ENCODE data around the gene GBA2.
A peak's percentile ranks its signal among the peaks of the same experiment; 100 is the strongest.

Gene GBA2

GRCh38 chr9:35737143-35737542 is 11.9 kb downstream of the GBA2 start:
- DNase-seq (ENCODE audit: low spot score) = no peak
- TF ChIP-seq, protein P1, sequence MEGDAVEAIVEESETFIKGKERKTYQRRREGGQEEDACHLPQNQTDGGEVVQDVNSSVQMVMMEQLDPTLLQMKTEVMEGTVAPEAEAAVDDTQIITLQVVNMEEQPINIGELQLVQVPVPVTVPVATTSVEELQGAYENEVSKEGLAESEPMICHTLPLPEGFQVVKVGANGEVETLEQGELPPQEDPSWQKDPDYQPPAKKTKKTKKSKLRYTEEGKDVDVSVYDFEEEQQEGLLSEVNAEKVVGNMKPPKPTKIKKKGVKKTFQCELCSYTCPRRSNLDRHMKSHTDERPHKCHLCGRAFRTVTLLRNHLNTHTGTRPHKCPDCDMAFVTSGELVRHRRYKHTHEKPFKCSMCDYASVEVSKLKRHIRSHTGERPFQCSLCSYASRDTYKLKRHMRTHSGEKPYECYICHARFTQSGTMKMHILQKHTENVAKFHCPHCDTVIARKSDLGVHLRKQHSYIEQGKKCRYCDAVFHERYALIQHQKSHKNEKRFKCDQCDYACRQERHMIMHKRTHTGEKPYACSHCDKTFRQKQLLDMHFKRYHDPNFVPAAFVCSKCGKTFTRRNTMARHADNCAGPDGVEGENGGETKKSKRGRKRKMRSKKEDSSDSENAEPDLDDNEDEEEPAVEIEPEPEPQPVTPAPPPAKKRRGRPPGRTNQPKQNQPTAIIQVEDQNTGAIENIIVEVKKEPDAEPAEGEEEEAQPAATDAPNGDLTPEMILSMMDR (IDR thresholded peaks at IDR 0.05; ENCODE audit: borderline replicate concordance, control extremely low read depth, extremely low read depth, insufficient read depth, missing control alignments) = no peak
- in situ Hi-C loops (cut with MboI; ENCODE audit: low sequenced_read_pairs, unreplicated experiment) = no loop called here

GRCh38 chr9:35736201-35736633 is 12.8 kb downstream of the GBA2 start:
- DNase-seq (ENCODE audit: low spot score) = peak; percentile 79
- TF ChIP-seq, protein P1 (IDR thresholded peaks at IDR 0.05; ENCODE audit: borderline replicate concordance, control extremely low read depth, extremely low read depth, insufficient read depth, missing control alignments) = peak; percentile 93
- in situ Hi-C loops (cut with MboI; ENCODE audit: low sequenced_read_pairs, unreplicated experiment) = no loop called here

DNA sequence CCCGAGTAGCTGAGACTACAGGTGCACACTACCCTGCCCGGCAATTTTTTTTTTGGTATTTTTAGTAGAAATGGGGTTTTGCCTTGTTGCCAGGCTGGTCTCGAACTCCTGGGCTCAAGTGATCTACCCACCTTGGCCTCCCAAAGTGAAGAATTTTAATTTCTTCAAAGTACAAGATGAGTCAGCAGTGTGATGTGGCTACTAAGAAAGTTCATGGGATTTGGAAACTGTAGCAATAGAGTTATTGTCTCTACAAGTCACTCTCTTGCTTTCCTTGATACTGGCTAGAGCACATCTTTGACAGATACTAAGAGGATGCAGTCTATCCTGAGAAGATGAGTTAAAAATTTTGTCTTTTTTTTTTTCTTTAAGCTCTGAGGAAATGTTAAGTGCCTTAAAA is 14.9 kb downstream of the GBA2 start:
- no peak for DNase-seq (ENCODE audit: low spot score)

GRCh38 chr9:35732800-35733541 is 16.1 kb downstream of the GBA2 start:
- TF ChIP-seq, protein P1 (IDR thresholded peaks at IDR 0.05; ENCODE audit: borderline replicate concordance, control extremely low read depth, extremely low read depth, insufficient read depth, missing control alignments) = peak; percentile 20
- DNase-seq (ENCODE audit: low spot score) = peak; percentile 55
- in situ Hi-C loops (cut with MboI; ENCODE audit: low sequenced_read_pairs, unreplicated experiment) = no loop called here

More for the DNA sequence above, 14.9 kb downstream of the GBA2 start:
- TF ChIP-seq, protein P1 (IDR thresholded peaks at IDR 0.05; ENCODE audit: borderline replicate concordance, control extremely low read depth, extremely low read depth, insufficient read depth, missing control alignments) = no peak
- in situ Hi-C loops (cut with MboI; ENCODE audit: low sequenced_read_pairs, unreplicated experiment) = no loop called here

GRCh38 chr9:35732185-35732799 is 16.7 kb downstream of the GBA2 start, which contains the start of the genes CREB3 and TLN1:
CREB3 (plus strand) TSS chr9:35732666; CDS start chr9:35732773, 107 bp downstream.
TLN1 (minus strand) TSS chr9:35732195; CDS start chr9:35725694, 6,501 bp downstream.
- in situ Hi-C loops (cut with MboI; ENCODE audit: low sequenced_read_pairs, unreplicated experiment) = no loop called here
- peak; percentile 97 for DNase-seq (ENCODE audit: low spot score)
- TF ChIP-seq, protein P1 (IDR thresholded peaks at IDR 0.05; ENCODE audit: borderline replicate concordance, control extremely low read depth, extremely low read depth, insufficient read depth, missing control alignments) = peak; percentile 32

DNA sequence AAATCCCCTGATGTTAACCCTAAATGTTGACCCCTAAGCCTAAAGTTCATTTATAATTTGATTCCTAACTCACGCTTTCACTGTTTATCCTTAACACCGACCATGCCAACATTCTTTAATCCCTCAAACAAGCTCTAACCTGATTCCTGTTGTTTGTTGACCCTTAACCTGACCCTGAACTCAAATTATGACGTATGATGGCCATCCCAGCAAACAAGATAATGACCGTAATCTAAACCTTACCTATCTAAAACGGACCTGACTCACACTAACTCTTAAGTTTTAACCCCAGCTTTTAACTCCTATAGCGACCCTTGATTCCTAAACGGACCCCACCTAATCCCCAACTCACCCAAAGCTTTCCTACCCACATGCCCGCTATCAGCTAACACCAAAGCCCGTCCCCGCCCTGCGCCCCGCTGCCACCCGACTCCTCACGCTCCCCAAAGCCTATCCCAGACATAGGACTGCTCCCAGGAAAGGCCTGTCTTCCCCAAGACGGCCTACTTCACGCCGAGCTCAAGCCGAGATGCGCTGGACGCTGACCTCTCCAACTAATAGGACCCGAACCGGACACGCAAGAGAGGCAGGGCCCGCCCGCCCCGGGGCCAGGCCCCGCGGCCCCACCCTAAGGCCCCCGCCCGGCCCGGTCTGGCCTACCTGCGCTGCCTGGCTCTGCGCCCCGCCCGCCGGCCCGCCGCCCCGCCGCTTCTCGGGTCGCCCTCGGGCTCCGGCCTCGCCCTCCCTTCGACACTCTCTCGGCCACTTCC is 17.4 kb downstream of the GBA2 start:
- in situ Hi-C loops (cut with MboI; ENCODE audit: low sequenced_read_pairs, unreplicated experiment) = no loop called here
- TF ChIP-seq, protein P1 (IDR thresholded peaks at IDR 0.05; ENCODE audit: borderline replicate concordance, control extremely low read depth, extremely low read depth, insufficient read depth, missing control alignments) = no peak
- no peak for DNase-seq (ENCODE audit: low spot score)
